SK-N-SH treated with all-trans-retinoic acid at 6 μM for 48 hours (cell line): ENCODE data around the gene CELF4.

Experiments used
- ARNTL ChIP-seq: fragments of 450-650 bp; formaldehyde crosslinking; IDR thresholded peaks from 2 replicates; pipeline ENCODE4 v1.5.0; 2020; ENCODE audit warnings: low read depth, mild to moderate bottlenecking, moderate library complexity, borderline replicate concordance
- CSDC2 ChIP-seq: fragments of 250-450 bp; sonication (Bioruptor Pico); IDR thresholded peaks from 2 replicates; pipeline ENCODE4 v1.5.0; 2020; ENCODE audit warnings: mild to moderate bottlenecking, moderate library complexity
- PATZ1 ChIP-seq: fragments of 250-450 bp; sonication (Bioruptor Pico); IDR thresholded peaks from 2 replicates; pipeline ENCODE4 v1.8.0; 2020; ENCODE audit warnings: mild to moderate bottlenecking, moderate library complexity, borderline replicate concordance
- TCF4 ChIP-seq: fragments of 250-450 bp; sonication (Bioruptor Pico); IDR thresholded peaks from 2 replicates; pipeline ENCODE4 v1.8.0; 2021; ENCODE audit warnings: mild to moderate bottlenecking, moderate library complexity, borderline replicate concordance
- ZC3H10 ChIP-seq: fragments of 250-450 bp; sonication (Bioruptor Pico); IDR thresholded peaks from 2 replicates; pipeline ENCODE4 v1.5.1; 2021; ENCODE audit warnings: mild to moderate bottlenecking, moderate library complexity
- ZFP30 ChIP-seq: fragments of 450-650 bp; formaldehyde crosslinking; IDR thresholded peaks from 2 replicates; pipeline ENCODE4 v1.5.0; 2022; ENCODE audit warnings: mild to moderate bottlenecking, moderate library complexity
- TF ChIP-seq, protein P1 (sequence below): fragments of 250-450 bp; sonication (Bioruptor Pico); IDR thresholded peaks from 2 replicates; pipeline ENCODE4 v1.5.1; 2020; ENCODE audit warnings: low read depth, mild to moderate bottlenecking, moderate library complexity

DNA sequence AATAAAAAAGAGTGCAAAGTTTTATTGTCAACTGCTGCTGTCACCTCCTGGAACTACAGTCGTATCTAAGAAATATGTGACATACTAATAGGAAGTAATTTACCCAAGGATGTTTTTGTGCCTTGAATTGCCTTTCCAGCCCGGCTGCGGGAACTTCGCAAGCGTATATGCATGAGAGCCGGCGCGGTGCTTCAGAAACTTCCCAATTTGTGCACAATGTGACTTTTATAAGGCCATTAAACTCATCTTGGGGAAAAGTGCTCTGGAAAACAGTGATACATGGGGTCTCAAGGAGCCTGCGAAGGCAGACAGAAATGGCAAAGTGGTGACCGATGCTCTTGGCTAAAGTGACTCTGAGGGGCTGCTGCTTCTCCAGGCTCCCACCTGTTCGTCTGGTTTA, 41.7 kb upstream of the CELF4 start:
- TF ChIP-seq ZC3H10 (no peak), ARNTL (CRISPR knock-in tag) (no peak), CSDC2 (CRISPR knock-in tag) (no peak), TCF4 (no peak), ZFP30 (CRISPR knock-in tag) (no peak), PATZ1 (CRISPR knock-in tag) (no peak)
- TF ChIP-seq, protein P1, sequence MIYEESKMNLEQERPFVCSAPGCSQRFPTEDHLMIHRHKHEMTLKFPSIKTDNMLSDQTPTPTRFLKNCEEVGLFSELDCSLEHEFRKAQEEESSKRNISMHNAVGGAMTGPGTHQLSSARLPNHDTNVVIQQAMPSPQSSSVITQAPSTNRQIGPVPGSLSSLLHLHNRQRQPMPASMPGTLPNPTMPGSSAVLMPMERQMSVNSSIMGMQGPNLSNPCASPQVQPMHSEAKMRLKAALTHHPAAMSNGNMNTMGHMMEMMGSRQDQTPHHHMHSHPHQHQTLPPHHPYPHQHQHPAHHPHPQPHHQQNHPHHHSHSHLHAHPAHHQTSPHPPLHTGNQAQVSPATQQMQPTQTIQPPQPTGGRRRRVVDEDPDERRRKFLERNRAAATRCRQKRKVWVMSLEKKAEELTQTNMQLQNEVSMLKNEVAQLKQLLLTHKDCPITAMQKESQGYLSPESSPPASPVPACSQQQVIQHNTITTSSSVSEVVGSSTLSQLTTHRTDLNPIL (CRISPR knock-in tag), result no peak
